Osteocyte (in vitro differentiated cells): ENCODE data around the gene PALD1. TPM values are rescaled to one million over a fixed set of nuclear protein-coding genes. Genes with fewer than 3 reads are reported as not detected.

Experiments used
- DNase-seq: peaks from one replicate; pipeline ENCODE4 v3.0.0; 2021; ENCODE audit warnings: mixed read lengths; ENCODE audit not compliant: unreplicated experiment; ENCODE audit errors: extremely low spot score
- H3K27ac Mint-ChIP-seq: one replicate; pipeline ENCODE4 v1.8.0; 2021; ENCODE audit warnings: mild to moderate bottlenecking, mixed read lengths; ENCODE audit not compliant: unreplicated experiment
- H3K27me3 Mint-ChIP-seq: one replicate; pipeline ENCODE4 v1.8.0; 2021; ENCODE audit warnings: mixed read lengths; ENCODE audit not compliant: unreplicated experiment
- H3K36me3 Mint-ChIP-seq: one replicate; pipeline ENCODE4 v1.8.0; 2021; ENCODE audit warnings: mixed read lengths; ENCODE audit not compliant: unreplicated experiment
- H3K4me1 Mint-ChIP-seq: one replicate; pipeline ENCODE4 v1.8.0; 2021; ENCODE audit warnings: mixed read lengths; ENCODE audit not compliant: unreplicated experiment
- H3K4me3 Mint-ChIP-seq: one replicate; pipeline ENCODE4 v1.8.0; 2021; ENCODE audit warnings: mild to moderate bottlenecking, moderate library complexity, mixed read lengths; ENCODE audit not compliant: unreplicated experiment
- H3K9me3 Mint-ChIP-seq: one replicate; pipeline ENCODE4 v1.8.0; 2021; ENCODE audit warnings: mixed read lengths; ENCODE audit not compliant: unreplicated experiment
- CTCF ChIP-seq: fragments of 200-600 bp; sonication (generic); IDR thresholded peaks from 2 replicates; pipeline ENCODE4 v1.5.0; 2021; ENCODE audit warnings: antibody characterized with exemption, mild to moderate bottlenecking, moderate library complexity
- total RNA-seq: library from RNA; stranded (reverse); gene quantifications from 2 replicates; pipeline ENCODE4 v1.2.1, GENCODE V29; 2021

PALD1 gene
- total RNA-seq, 1 donor from 2014 or later: 3.1 TPM

GRCh38 chr10:70433581-70434280 lies 44.8 kb upstream of the PALD1 start:
- no peak for DNase-seq
- H3K36me3 Mint-ChIP-seq: peaks cover 1% of the 10 kb centered on the region
- H3K4me1 Mint-ChIP-seq: no peaks in the 10 kb centered on the region

GRCh38 chr10:70435241-70436085 lies 43.1 kb upstream of the PALD1 start:
- H3K36me3 Mint-ChIP-seq: no peaks in the 10 kb centered on the region
- peaks cover under 1% of the 10 kb centered on the region for H3K4me1 Mint-ChIP-seq
- DNase-seq: no peak
- TF ChIP-seq CTCF: no peak
- H3K27me3 Mint-ChIP-seq: peaks cover 17% of the 10 kb centered on the region
- no peaks in the 10 kb centered on the region for H3K9me3 Mint-ChIP-seq
- no peak overlapping the region for H3K4me3 Mint-ChIP-seq
- no peak overlapping the region for H3K27ac Mint-ChIP-seq

More at GRCh38 chr10:70433581-70434280, 44.8 kb upstream of the PALD1 start:
- Mint-ChIP-seq H3K27ac (no peak overlapping the region), H3K9me3 (no peaks in the 10 kb centered on the region), H3K27me3 (peaks cover 6% of the 10 kb centered on the region), H3K4me3 (no peak overlapping the region)
- TF ChIP-seq CTCF: no peak

GRCh38 chr10:70437721-70438120 lies 40.8 kb upstream of the PALD1 start:
- H3K36me3 Mint-ChIP-seq: peaks cover 3% of the 10 kb centered on the region
- peaks cover 35% of the 10 kb centered on the region for H3K27me3 Mint-ChIP-seq
- TF ChIP-seq CTCF: no peak
- no peak for DNase-seq
- no peaks in the 10 kb centered on the region for H3K9me3 Mint-ChIP-seq
- H3K4me1 Mint-ChIP-seq: peaks cover 6% of the 10 kb centered on the region
- H3K4me3 Mint-ChIP-seq: no peak overlapping the region
- no peak overlapping the region for H3K27ac Mint-ChIP-seq

GRCh38 chr10:70440296-70441160 lies 38.0 kb upstream of the PALD1 start:
- Mint-ChIP-seq H3K27me3 (peaks cover 40% of the 10 kb centered on the region), H3K9me3 (no peaks in the 10 kb centered on the region), H3K4me3 (peak overlapping the region; percentile 65), H3K36me3 (peaks cover 3% of the 10 kb centered on the region), H3K4me1 (peaks cover 6% of the 10 kb centered on the region), H3K27ac (no peak overlapping the region)
- DNase-seq: no peak
- TF ChIP-seq CTCF: no peak
